ENCODE results near the gene HTRA2.

Gene HTRA2

DNA sequence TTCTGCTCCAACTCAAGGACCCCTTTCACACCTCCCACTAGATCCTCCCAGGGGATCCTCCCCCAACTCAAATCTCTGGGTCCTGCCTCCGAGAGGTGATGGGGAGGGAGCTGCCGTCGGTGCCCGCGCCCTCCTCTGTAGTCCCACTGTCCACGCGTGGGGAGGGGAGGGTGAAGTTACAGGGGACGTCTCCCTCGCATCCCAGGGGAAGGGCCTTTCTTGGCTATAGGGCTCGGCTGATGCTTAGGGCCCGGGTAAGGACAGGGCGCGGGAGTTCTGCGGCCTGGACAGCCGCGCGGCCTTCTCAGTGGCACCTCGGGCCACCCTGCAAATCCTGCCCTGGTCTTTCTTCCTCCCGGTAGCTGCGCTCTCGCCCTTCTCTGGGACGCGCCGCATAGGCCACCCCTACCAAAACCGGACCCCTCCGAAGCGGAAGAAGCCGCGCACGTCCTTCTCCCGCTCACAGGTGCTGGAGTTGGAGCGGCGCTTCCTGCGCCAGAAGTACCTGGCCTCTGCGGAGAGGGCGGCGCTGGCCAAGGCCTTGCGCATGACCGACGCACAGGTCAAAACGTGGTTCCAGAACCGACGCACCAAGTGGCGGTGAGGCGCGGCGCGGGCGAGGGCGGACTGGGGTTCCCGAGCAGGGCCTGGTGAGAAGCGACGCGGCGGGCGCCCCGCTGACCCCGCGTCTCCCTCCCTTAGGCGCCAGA is 14.3 kb upstream of the HTRA2 start:
- in situ Hi-C loops (cut with HindIII; ENCODE audit: low sequenced_read_pairs): no loop called here

- in situ Hi-C loops (cut with HindIII; ENCODE audit: low sequenced_read_pairs): no loop called here
Measured at GRCh38 chr2:74515981-74516633, 13.6 kb upstream of the HTRA2 start.

DNA sequence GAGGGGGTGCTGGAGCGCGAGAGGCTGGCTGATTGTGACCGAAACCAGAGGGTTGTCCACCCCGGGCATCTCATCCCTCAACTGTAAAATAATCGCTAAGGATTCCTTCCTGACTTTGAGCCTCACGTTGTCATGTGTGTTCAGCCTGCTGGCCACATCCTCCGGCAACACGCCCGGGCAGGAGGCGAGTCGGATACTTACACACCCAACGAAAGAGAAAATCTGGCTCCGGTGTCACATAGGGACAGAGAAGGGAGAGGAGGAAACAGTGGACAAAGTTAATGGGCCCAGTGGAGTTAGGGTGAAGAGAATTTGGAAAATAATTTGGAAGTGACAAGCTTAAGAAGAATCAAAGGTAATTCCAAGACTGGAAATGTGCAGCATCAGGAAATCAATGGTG is 13.1 kb upstream of the HTRA2 start:
- in situ Hi-C loops (cut with HindIII; ENCODE audit: low sequenced_read_pairs): no loop called here

GRCh38 chr2:74522516-74522915 is 7.2 kb upstream of the HTRA2 start:
- in situ Hi-C loops (cut with HindIII; ENCODE audit: low sequenced_read_pairs): no loop called here

DNA sequence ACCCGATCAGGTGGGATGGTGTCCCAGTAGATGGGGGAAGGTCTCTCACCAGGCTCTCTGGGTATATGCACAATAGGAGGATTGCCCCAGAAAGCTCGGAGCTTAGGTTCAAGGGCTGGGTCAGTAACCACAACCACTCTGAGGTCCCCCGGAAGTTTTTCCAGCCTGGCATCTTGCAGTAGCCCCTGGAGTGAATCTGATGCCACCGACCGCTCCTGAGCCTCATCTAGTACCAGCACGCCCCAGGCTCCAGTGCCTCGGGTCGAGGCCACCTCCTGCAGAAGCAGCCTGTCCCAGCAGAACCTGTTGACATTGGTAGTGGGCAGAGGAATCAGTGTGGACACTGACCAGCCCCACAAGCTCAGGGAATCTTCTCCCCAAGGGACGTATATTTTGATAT is 5.7 kb upstream of the HTRA2 start:
- in situ Hi-C loops (cut with HindIII; ENCODE audit: low sequenced_read_pairs): no loop called here

DNA sequence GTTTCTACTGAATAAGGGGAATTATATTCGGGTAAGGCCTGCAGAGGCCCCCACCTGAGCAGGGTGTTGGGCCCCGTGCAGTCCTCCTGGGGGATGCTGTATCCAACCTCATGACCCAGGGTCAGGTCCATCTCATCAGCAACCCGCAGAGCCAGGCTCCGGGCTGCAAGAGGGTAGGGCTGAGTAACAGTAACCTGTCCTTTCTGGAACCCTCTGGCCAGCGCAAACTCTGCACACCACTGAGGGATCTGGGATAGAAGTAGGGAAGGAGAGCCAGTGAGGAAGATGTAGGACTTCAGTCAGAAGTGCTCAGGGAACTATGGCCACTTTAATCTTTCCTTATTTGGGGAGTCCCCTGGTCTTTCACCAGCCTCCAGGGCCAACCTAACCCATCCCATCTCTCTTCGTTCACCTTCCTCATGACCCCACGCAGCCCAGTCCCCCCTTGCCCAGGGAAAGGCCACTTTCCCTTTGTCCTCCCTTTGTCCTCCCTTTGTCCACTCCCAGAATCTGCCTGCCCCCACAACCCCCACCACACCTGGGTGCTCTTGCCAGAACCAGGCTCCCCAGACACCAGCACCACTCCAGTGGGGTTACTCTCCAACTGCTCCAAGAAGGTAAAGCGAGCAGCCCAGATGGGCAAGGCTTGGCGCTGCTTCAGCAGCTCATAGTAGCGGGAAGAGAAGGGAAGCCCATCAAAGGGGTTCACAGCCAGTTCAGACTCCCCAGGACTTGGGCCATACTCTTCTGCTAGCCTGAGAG is 4.6 kb upstream of the HTRA2 start:
- in situ Hi-C loops (cut with HindIII; ENCODE audit: low sequenced_read_pairs): no loop called here

DNA sequence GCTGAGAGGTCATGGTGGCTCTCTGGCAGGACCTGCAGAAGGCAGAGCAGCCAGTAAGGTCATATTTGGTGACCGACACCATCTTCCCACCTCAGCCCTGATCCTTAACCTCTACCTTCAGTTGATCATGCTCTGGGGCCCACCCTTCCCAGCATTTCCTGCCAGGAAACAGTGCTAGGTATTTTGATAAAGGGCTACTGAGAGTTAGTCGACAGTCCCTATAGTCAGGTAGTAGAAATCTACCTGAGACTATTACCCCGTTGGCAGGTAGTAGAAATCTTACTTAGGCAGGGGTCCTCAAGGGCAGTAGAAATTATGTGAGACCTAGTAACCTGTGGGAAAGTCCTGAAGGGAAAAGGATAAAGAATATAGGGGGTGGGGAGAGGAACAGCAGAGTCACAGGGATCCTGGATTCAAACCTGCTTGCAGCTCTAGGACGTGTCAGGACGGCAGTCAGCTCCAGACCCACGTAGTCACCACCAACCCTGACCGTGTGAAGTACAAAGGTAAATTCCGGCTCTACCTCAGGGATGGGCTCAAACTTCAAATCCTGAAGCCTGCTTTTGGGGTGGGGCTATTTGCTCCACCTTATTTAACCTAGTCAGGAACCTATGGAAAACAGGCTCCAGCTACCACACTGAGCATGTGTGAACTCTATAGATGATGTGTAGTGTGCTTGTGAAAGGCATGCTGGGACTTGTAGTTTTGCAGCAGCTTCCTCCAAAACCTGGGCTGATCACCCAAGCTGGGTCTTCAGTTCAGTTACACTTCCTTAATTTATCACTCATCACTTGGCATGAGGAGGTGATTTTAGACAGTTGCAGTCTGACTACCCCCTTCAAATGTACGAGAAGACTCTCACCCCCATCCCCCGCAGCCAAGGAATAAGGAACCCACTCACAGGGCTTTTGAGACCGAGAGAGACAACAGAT is 3.8 kb upstream of the HTRA2 start, which contains the start of gene DQX1:
Gene DQX1 (minus strand): TSS at position 515 of the 932 bp plus-strand sequence. CDS start 502 bp downstream, at position 13.
- in situ Hi-C loops (cut with HindIII; ENCODE audit: low sequenced_read_pairs): no loop called here

DNA sequence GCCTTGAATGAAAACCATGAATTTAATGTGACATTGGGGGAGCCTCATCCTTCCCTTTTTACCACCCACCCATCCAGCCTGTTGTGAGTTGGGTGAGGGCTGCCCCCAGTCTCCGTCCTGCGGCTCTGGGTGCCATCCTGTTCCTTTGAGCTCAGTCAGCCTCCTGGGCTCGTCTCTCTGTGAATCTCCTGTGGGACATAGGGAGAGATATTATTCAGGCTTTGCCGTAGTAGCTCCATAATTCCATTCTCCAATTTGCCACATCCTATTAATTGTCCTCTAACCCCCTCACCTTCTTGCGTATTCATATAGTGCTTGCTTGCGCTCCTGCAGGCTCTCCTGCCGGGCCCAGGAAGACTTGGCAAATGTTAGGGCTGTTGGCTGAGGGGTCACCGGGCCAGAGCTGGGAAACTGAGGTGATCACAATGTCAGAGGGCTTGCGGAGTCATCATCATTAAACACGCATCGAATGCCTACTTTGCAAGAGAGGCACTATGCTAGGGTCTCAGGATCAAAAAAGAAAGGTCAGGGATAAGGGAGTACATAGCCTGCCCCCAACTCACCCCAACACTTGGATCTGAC is 3.0 kb upstream of the HTRA2 start:
- in situ Hi-C loops (cut with HindIII; ENCODE audit: low sequenced_read_pairs): no loop called here

GRCh38 chr2:74527741-74528140 is 2.0 kb upstream of the HTRA2 start:
- in situ Hi-C loops (cut with HindIII; ENCODE audit: low sequenced_read_pairs): no loop called here

DNA sequence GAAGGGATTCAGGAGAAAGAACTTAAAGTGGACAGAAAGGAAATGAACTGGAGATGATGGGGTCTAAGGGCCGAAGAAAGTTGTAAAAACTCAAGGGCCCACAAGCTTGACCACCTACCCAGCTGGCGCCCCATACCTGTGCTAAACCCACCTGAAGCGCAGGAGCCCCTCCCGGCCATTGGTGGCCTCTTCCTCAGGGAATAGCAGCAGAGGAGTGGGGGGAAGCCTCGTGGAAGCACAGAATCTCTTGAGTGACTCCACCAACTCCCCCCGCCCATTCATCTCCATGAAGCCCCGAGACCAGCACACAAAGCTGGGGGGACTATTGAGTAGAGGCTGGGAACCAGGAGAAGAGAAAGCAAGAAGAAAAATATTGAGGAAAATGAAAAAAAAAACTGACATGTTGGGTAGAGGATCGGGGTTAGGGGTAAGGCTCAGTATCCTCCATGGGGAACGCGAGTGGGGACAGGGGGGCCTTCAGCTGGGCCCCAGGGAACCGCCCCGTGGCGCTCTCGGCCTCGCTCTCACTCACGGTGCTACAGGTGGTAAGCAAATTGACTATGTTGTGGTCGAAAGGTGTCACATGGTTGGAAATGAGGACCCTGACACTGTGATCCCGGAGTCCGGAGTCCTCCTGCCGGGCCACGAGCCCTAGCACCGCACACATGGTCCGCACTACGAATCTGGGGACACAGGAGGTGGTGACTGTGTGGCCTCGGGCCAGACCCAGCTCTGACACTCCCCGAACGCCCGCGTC is 955 bp upstream of the HTRA2 start:
- in situ Hi-C loops (cut with HindIII; ENCODE audit: low sequenced_read_pairs): no loop called here

- in situ Hi-C loops (cut with HindIII; ENCODE audit: low sequenced_read_pairs): no loop called here
Measured at GRCh38 chr2:74530239-74531187, 780 bp downstream of the HTRA2 start.

DNA sequence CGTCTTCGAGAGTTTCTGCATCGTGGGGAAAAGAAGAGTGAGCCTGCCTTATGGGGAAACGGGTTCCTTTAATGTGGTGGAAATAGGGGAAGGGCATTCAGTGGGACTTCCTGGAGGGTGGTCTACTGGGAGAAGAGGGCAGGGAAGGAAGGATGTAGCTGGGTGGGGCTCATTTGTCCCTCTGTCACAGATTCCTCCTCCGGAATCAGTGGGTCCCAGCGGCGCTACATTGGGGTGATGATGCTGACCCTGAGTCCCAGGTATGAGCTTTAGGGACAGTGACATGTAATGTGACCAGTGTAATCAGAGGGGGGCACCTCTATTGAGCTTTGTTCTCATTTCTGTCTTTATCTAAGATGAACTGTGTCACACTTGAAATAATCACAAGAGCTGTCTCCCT is 1.9 kb downstream of the HTRA2 start:
- in situ Hi-C loops (cut with HindIII; ENCODE audit: low sequenced_read_pairs): no loop called here

- in situ Hi-C loops (cut with HindIII; ENCODE audit: low sequenced_read_pairs): no loop called here
Measured at GRCh38 chr2:74532222-74532621, 2.5 kb downstream of the HTRA2 start.

DNA sequence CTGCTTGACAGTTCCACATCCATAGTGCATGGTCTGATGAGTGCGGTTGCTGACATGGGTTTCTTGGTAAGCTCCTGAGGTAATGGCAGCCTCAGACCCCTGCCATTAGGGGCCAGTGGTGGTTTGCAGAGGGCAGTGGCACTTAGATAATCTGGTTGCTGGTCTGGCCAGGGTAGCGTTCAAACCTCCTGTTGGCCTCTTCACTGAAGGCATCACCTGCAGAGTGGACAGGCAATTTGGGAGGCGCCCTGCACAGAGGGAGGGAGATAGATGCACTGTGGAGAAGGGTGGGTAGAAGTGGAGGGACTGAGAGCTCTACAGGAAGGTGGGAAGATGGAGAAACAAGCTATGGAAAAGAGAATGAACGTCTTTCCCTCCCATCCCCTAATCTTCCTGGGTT is 3.7 kb downstream of the HTRA2 start:
- in situ Hi-C loops (cut with HindIII; ENCODE audit: low sequenced_read_pairs): no loop called here

DNA sequence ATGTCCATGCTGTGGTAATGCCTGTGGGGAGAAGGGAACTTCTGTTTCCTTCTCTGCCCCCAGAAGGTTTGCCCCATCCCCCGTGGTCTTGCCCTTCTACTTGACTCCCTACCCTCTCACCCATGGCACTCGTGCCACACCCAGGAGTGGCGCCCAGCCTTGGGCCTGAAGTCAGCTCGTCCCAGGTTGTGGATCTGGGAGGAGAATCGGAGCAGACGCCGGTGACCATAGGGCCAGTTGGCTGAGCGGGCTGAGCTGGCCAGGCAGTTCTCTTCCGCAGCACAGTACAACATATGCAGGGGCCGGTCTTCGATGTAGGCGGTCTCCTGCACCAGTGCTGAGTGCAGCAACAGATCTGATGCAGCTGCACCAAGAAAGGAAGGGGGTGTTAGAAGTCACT is 4.7 kb downstream of the HTRA2 start:
- in situ Hi-C loops (cut with HindIII; ENCODE audit: low sequenced_read_pairs): no loop called here

GRCh38 chr2:74535440-74535965 is 5.8 kb downstream of the HTRA2 start:
- in situ Hi-C loops (cut with HindIII; ENCODE audit: low sequenced_read_pairs): loop anchor here (5.0 kb wide), 2 partner anchors 52 to 103 kb away; no protein-coding TSS in a partner anchor

GRCh38 chr2:74536166-74536950 is 6.6 kb downstream of the HTRA2 start:
- in situ Hi-C loops (cut with HindIII; ENCODE audit: low sequenced_read_pairs): loop anchor here (5.0 kb wide), 2 partner anchors 51 to 104 kb away; no protein-coding TSS in a partner anchor
